ENCODE data around the gene ACOT8.

GRCh38 chr20:45890077-45890984 lies 33.1 kb upstream of the ACOT8 start:
- TF ChIP-seq CTCF (IDR thresholded peaks at IDR 0.05) (peak; percentile 20; the same call in 1 of the 3 replicates), REST (IDR thresholded peaks at IDR 0.05) (no peak), EP300 (IDR thresholded peaks at IDR 0.05) (no peak), MAX (IDR thresholded peaks at IDR 0.05) (0 out of 2 replicates have a peak, but pooled peaks have one; percentile 20), SMC3 (IDR thresholded peaks at IDR 0.05) (no peak), POLR2AphosphoS2 (conservative IDR thresholded peaks at IDR 0.05; ENCODE audit: low read length) (no peak), RCOR1 (IDR thresholded peaks at IDR 0.05; ENCODE audit: low read depth, low read length) (no peak), POLR2A (IDR thresholded peaks at IDR 0.05; ENCODE audit: low read length) (no peak)

Data from A549 (cell line).